SU-DHL-6 (cell line): ENCODE data around the gene WDR38.

ENCODE experiments used
- H2AFZ ChIP-seq: fragments of 200-600 bp; sonication (generic); 2 replicates; pipeline ENCODE4 v1.6.1; 2014; ENCODE audit warnings: low read depth, mild to moderate bottlenecking, moderate library complexity, mixed read lengths, antibody characterized with exemption, low read length; ENCODE audit not compliant: severe bottlenecking
- H3F3A ChIP-seq: fragments of 200-600 bp; shearing (Covaris generic); 2 replicates; pipeline ENCODE4 v1.6.0; 2016; ENCODE audit warnings: antibody characterized with exemption, mild to moderate bottlenecking; ENCODE audit not compliant: insufficient read depth
- H3K27ac ChIP-seq: fragments of 200-600 bp; sonication (generic); 2 replicates; pipeline ENCODE4 v1.5.1; 2016; ENCODE audit warnings: low read depth, mild to moderate bottlenecking, low read length, moderate library complexity, mixed read lengths
- H3K27me3 ChIP-seq: fragments of 200-600 bp; sonication (generic), shearing (Covaris generic); 2 replicates; pipeline ENCODE4 v1.6.0; 2014; ENCODE audit warnings: mild to moderate bottlenecking, low read length
- H3K36me3 ChIP-seq: fragments of 200-600 bp; sonication (generic); 2 replicates; pipeline ENCODE4 v1.6.1; 2014; ENCODE audit warnings: mild to moderate bottlenecking, low read length, mixed read lengths
- H3K4me2 ChIP-seq: fragments of 300-600, 200-600 bp; shearing (Covaris generic), sonication (generic); 2 replicates; pipeline ENCODE4 v1.6.0; 2014; ENCODE audit warnings: low read length, low read depth, mild to moderate bottlenecking; ENCODE audit not compliant: poor library complexity, severe bottlenecking
- H3K4me3 ChIP-seq: fragments of 200-600 bp; sonication (generic); 2 replicates; pipeline ENCODE4 v1.5.1; 2014; ENCODE audit warnings: antibody characterized with exemption, low read length, mild to moderate bottlenecking, mixed read lengths; ENCODE audit not compliant: insufficient read depth, poor library complexity, severe bottlenecking
- H3K79me2 ChIP-seq: fragments of 200-600 bp; sonication (generic); 2 replicates; pipeline ENCODE4 v1.6.1; 2014; ENCODE audit warnings: mild to moderate bottlenecking, low read length, moderate library complexity; ENCODE audit not compliant: insufficient read depth
- H3K9ac ChIP-seq: fragments of 200-600 bp; sonication (generic); 2 replicates; pipeline ENCODE4 v1.7.0; 2014; ENCODE audit warnings: mild to moderate bottlenecking, low read length
- H3K9me2 ChIP-seq: fragments of 200-600 bp; sonication (generic); replicated peaks from 2 replicates; pipeline ENCODE4 v1.6.1; 2014; ENCODE audit warnings: low read length; ENCODE audit not compliant: insufficient read depth
- H3K9me3 ChIP-seq: fragments of 200-600 bp; sonication (generic); 2 replicates; pipeline ENCODE4 v1.6.1; 2014; ENCODE audit warnings: low read length, mixed read lengths; ENCODE audit not compliant: insufficient read depth
- H4K20me1 ChIP-seq: fragments of 200-600 bp; sonication (generic); 2 replicates; pipeline ENCODE4 v1.6.1; 2014; ENCODE audit warnings: low read depth, mild to moderate bottlenecking, antibody characterized with exemption, low read length, moderate library complexity, mixed read lengths
- CTCF ChIP-seq: fragments of 200-600 bp; sonication (generic); IDR thresholded peaks from one replicate; pipeline ENCODE4 v1.5.1; 2017; ENCODE audit warnings: antibody characterized with exemption, mild to moderate bottlenecking, low read length, moderate library complexity; ENCODE audit not compliant: insufficient read depth, poor library complexity, severe bottlenecking
- EZH2phosphoT487 ChIP-seq: fragments of 200-600 bp; sonication (generic), shearing (Covaris generic); conservative IDR thresholded peaks from 2 replicates; pipeline ENCODE4 v1.6.1; 2018; ENCODE audit warnings: mild to moderate bottlenecking, antibody characterized with exemption, low read length, moderate library complexity, mixed read lengths

WDR38 gene

GRCh38 chr9:124852829-124853531 lies at the start of gene WDR38:
Gene WDR38 (plus strand): TSS chr9:124853460. CDS start chr9:124853532, 72 bp downstream.
- Histone ChIP-seq H4K20me1 (no peaks in the 10 kb centered on the region), H3K4me2 (peak within 1 kb of the TSS; percentile 41), H3K9ac (peak within 1 kb of the TSS; percentile 37), H3K9me2 (no peaks in the 10 kb centered on the region), H3K36me3 (no peaks in the 10 kb centered on the region), H3K27me3 (no peaks in the 10 kb centered on the region), H3K4me3 (peak within 1 kb of the TSS; percentile 20), H3K9me3 (no peaks in the 10 kb centered on the region), H2AFZ (peak within 1 kb of the TSS; percentile 28), H3K79me2 (no peaks in the 10 kb centered on the region), H3F3A (peaks cover 25% of the 10 kb centered on the region), H3K27ac (no peak within 1 kb of the TSS)
- TF ChIP-seq CTCF (peak; percentile 95), EZH2phosphoT487 (no peak)

- Histone ChIP-seq H3K27ac (no peak overlapping the region), H3F3A (no peaks in the 10 kb centered on the region), H3K9me3 (no peaks in the 10 kb centered on the region), H3K79me2 (no peaks in the 10 kb centered on the region), H3K27me3 (no peaks in the 10 kb centered on the region), H3K4me3 (no peak overlapping the region), H3K9ac (no peak overlapping the region), H2AFZ (no peak overlapping the region), H4K20me1 (no peaks in the 10 kb centered on the region), H3K9me2 (no peaks in the 10 kb centered on the region), H3K36me3 (no peaks in the 10 kb centered on the region), H3K4me2 (no peak overlapping the region)
- TF ChIP-seq EZH2phosphoT487 = no peak
- no peak for TF ChIP-seq CTCF
Measured at GRCh38 chr9:124803911-124804310, 49.3 kb upstream of the WDR38 start.

- H3K9me2 ChIP-seq = no peaks in the 10 kb centered on the region
Measured at GRCh38 chr9:124805186-124805585, 48.1 kb upstream of the WDR38 start.

More at GRCh38 chr9:124805186-124805585, 48.1 kb upstream of the WDR38 start:
- no peaks in the 10 kb centered on the region for H3K9me3 ChIP-seq
- no peak overlapping the region for H3K4me3 ChIP-seq
- H3K79me2 ChIP-seq = no peaks in the 10 kb centered on the region
- H3K36me3 ChIP-seq = no peaks in the 10 kb centered on the region
- no peak overlapping the region for H3K9ac ChIP-seq
- no peak overlapping the region for H2AFZ ChIP-seq
- no peaks in the 10 kb centered on the region for H3F3A ChIP-seq
- H3K27ac ChIP-seq = no peak overlapping the region
- no peak overlapping the region for H3K4me2 ChIP-seq
- no peak for TF ChIP-seq CTCF
- TF ChIP-seq EZH2phosphoT487 = no peak
- H3K27me3 ChIP-seq = no peaks in the 10 kb centered on the region
- no peaks in the 10 kb centered on the region for H4K20me1 ChIP-seq
